Activated CD4-positive, alpha-beta T cell treated with anti-CD3 and anti-CD28 coated beads for 4 hours (primary cell): ENCODE data around the gene TOB1.
"Not testable (repeated sequence)": the region's sequence is repeated elsewhere in the genome, so short reads cannot be mapped to it uniquely, and the experiment has no call there.

Experiments
- DNase-seq, 2 donors: peaks; one replicate each; pipeline ENCODE4 v3.0.0-alpha.2; 2020

TOB1 gene

GRCh38 chr17:50867363-50868139 lies 1.4 kb upstream of the TOB1 start:
- peak; percentile 74 to 76 for DNase-seq

- DNase-seq = peak; percentile 47 to 65
Observed at GRCh38 chr17:50866950-50867362, 802 bp upstream of the TOB1 start.

- no peak for DNase-seq
Observed at GRCh38 chr17:50865868-50866260, 290 bp downstream of the TOB1 start.

- peak; percentile 48 for DNase-seq
Observed at GRCh38 chr17:50865060-50865867, 890 bp downstream of the TOB1 start.

- no peak for DNase-seq
Observed at GRCh38 chr17:50864747-50865059, 1.5 kb downstream of the TOB1 start.

GRCh38 chr17:50863931-50864330 lies 2.2 kb downstream of the TOB1 start:
- DNase-seq = no peak

- peak; percentile 12 to 17 for DNase-seq
Observed at GRCh38 chr17:50863221-50863843, 2.8 kb downstream of the TOB1 start.

- DNase-seq = no peak
Observed at GRCh38 chr17:50861822-50862528, 4.2 kb downstream of the TOB1 start.

- DNase-seq = no peak
Observed at GRCh38 chr17:50861334-50861676, 4.8 kb downstream of the TOB1 start.

- not testable (repeated sequence) for DNase-seq
Observed at GRCh38 chr17:50859727-50860126, 6.4 kb downstream of the TOB1 start.

- no peak for DNase-seq
Observed at GRCh38 chr17:50858486-50859225, 7.5 kb downstream of the TOB1 start.

GRCh38 chr17:50856431-50856830 lies 9.7 kb downstream of the TOB1 start:
- DNase-seq = no peak

GRCh38 chr17:50855708-50856330 lies 10.3 kb downstream of the TOB1 start:
- DNase-seq = no peak

GRCh38 chr17:50853781-50854180 lies 12.4 kb downstream of the TOB1 start:
- no peak for DNase-seq

- DNase-seq = no peak
Observed at GRCh38 chr17:50853015-50853615, 13.0 kb downstream of the TOB1 start.

- no peak for DNase-seq
Observed at GRCh38 chr17:50850640-50851039, 15.5 kb downstream of the TOB1 start.

- no peak for DNase-seq
Observed at GRCh38 chr17:50848711-50849110, 17.4 kb downstream of the TOB1 start.

- no peak for DNase-seq
Observed at GRCh38 chr17:50848039-50848438, 18.1 kb downstream of the TOB1 start.

GRCh38 chr17:50847566-50847965 lies 18.6 kb downstream of the TOB1 start:
- DNase-seq = no peak

- DNase-seq = no peak
Observed at GRCh38 chr17:50845240-50846147, 20.7 kb downstream of the TOB1 start.
